ENCODE data around the gene MOK.

- TF ChIP-seq, protein P1, sequence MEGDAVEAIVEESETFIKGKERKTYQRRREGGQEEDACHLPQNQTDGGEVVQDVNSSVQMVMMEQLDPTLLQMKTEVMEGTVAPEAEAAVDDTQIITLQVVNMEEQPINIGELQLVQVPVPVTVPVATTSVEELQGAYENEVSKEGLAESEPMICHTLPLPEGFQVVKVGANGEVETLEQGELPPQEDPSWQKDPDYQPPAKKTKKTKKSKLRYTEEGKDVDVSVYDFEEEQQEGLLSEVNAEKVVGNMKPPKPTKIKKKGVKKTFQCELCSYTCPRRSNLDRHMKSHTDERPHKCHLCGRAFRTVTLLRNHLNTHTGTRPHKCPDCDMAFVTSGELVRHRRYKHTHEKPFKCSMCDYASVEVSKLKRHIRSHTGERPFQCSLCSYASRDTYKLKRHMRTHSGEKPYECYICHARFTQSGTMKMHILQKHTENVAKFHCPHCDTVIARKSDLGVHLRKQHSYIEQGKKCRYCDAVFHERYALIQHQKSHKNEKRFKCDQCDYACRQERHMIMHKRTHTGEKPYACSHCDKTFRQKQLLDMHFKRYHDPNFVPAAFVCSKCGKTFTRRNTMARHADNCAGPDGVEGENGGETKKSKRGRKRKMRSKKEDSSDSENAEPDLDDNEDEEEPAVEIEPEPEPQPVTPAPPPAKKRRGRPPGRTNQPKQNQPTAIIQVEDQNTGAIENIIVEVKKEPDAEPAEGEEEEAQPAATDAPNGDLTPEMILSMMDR (IDR thresholded peaks at IDR 0.05; ENCODE audit: low read depth, low read length) = no peak
- no peak for TF ChIP-seq EZH2phosphoT487 (IDR thresholded peaks at IDR 0.05; ENCODE audit: low read depth)
Measured at GRCh38 chr14:102264775-102265174, 40.2 kb downstream of the MOK start.

Data from OCI-LY3 (cell line).